HepG2 (cell line): ENCODE measurements around the gene HEXD. TPM values are rescaled to one million over a fixed set of nuclear protein-coding genes. Genes with fewer than 3 reads are reported as not detected.

Experiments
- ATAC-seq: fragments of 200-7000 bp; cut with Tn5 transposase; 3 replicates; pipeline ENCODE4 v1.9.1; 2020; ENCODE audit warnings: mild to moderate bottlenecking, moderate library complexity
- BruUV-seq: library from RNA; stranded (reverse); fragments of 400-500 nt; replicated peaks from 2 replicates; lab custom pipeline; 2021; lab: Mats Ljungman, UMichigan
- CTCF ChIA-PET: fragments of 300-600 bp; formaldehyde crosslinking; extraction: SDS; loops from one replicate; lab custom pipeline; 2021; ENCODE audit warnings: low total read pairs, inconsistent platforms, low intra/inter-chr PET ratio; lab: Yijun Ruan, JAX
- POLR2A ChIA-PET: fragments of 350-600 bp; sonication (Branson Sonifier 250); formaldehyde crosslinking; loops from one replicate; lab custom pipeline; 2020; ENCODE audit warnings: antibody characterized with exemption, inconsistent platforms; lab: Yijun Ruan, JAX
- DNase-seq: peaks from one replicate; pipeline ENCODE4 v3.0.0-alpha.2; 2015; ENCODE audit warnings: low spot score
- FAIRE-seq: peaks from 3 replicates; lab custom pipeline; 2011; peaks lifted over from hg19 to GRCh38; lab: Jason Lieb, UNC
- H2AFZ ChIP-seq: one replicate; pipeline ENCODE4 v1.6.1; 2011; ENCODE audit warnings: low read length, inconsistent platforms
- H3K27ac ChIP-seq: fragments of 300-600 bp; 3 replicates; pipeline ENCODE4 v1.8.0; 2011; ENCODE audit warnings: mixed run types, mild to moderate bottlenecking, mixed read lengths, low read length, inconsistent platforms; ENCODE audit not compliant: insufficient read depth; ENCODE audit errors: extremely low read length
- H3K27me3 ChIP-seq, 2 experiments: fragments of 200-600 bp in 1 of 2; 2 replicates in 1 of 2; 3 replicates in 1 of 2; pipeline versions ENCODE4 v1.6.0 to v1.8.0; 2011; ENCODE audit warnings: low read length in 2 of 2, mild to moderate bottlenecking in 2 of 2, moderate library complexity in 2 of 2, inconsistent platforms in 1 of 2; ENCODE audit not compliant: insufficient read depth in 2 of 2, control insufficient read depth in 1 of 2
- H3K36me3 ChIP-seq, 2 experiments: fragments of 200-600 bp in 1 of 2; replicated peaks in 1 of 2; 2 replicates in 1 of 2; 3 replicates in 1 of 2; pipeline versions ENCODE4 v1.5.1 to v1.8.0; 2011; ENCODE audit warnings: low read length in 2 of 2, inconsistent platforms in 1 of 2; ENCODE audit not compliant: insufficient read depth in 2 of 2, control insufficient read depth in 1 of 2
- H3K4me1 ChIP-seq: 2 replicates; pipeline ENCODE4 v1.5.1; 2012; ENCODE audit warnings: low read length, inconsistent platforms; ENCODE audit not compliant: insufficient read depth
- H3K4me2 ChIP-seq: 2 replicates; pipeline ENCODE4 v1.6.0; 2011; ENCODE audit warnings: low read depth, low read length, inconsistent platforms
- H3K4me3 ChIP-seq, 3 experiments: fragments of 200-600 bp in 1 of 3; sonication (generic), shearing (Covaris generic) in 1 of 3; replicated peaks in 1 of 3; 2 replicates each; pipeline ENCODE4 v1.5.1; 2011 to 2016; ENCODE audit warnings: low read length in 3 of 3, inconsistent platforms in 2 of 3, low read depth in 2 of 3, mild to moderate bottlenecking in 2 of 3, control low read depth in 1 of 3, mixed read lengths in 1 of 3; ENCODE audit not compliant: insufficient read depth in 1 of 3
- H3K79me2 ChIP-seq: one replicate; pipeline ENCODE4 v1.6.1; 2011; ENCODE audit warnings: low read length, inconsistent platforms; ENCODE audit not compliant: insufficient read depth
- H3K9ac ChIP-seq: 2 replicates; pipeline ENCODE4 v1.6.0; 2011; ENCODE audit warnings: mild to moderate bottlenecking, low read depth, low read length, inconsistent platforms; ENCODE audit not compliant: insufficient read depth
- H3K9me3 ChIP-seq: 2 replicates; pipeline ENCODE4 v1.5.1; 2012; ENCODE audit warnings: mild to moderate bottlenecking, low read length
- H4K20me1 ChIP-seq: 2 replicates; pipeline ENCODE4 v1.6.0; 2011; ENCODE audit warnings: inconsistent platforms, mild to moderate bottlenecking, low read length, moderate library complexity; ENCODE audit not compliant: insufficient read depth
- DR1 ChIP-seq: sonication (generic); formaldehyde crosslinking; IDR thresholded peaks from 2 replicates; pipeline ENCODE4 v1.8.0; 2021; ENCODE audit warnings: mild to moderate bottlenecking, missing genetic modification reagents, inconsistent platforms
- TBL1XR1 ChIP-seq: fragments of 150-350 bp; IDR thresholded peaks from 2 replicates; pipeline ENCODE4 v1.6.1; 2014; ENCODE audit warnings: borderline replicate concordance, low read length; ENCODE audit not compliant: partially characterized antibody
- ZNF264 ChIP-seq: sonication (generic); formaldehyde crosslinking; IDR thresholded peaks from 2 replicates; pipeline ENCODE4 v1.4.0; 2020; ENCODE audit warnings: missing genetic modification reagents
- ZNF770 ChIP-seq: sonication (generic); formaldehyde crosslinking; IDR thresholded peaks from 2 replicates; pipeline ENCODE4 v1.5.0; 2020; ENCODE audit warnings: mild to moderate bottlenecking, missing genetic modification reagents
- WGBS: methylation state at CpG from one replicate; pipeline ENCODE4 v1.1.6; 2017; ENCODE audit warnings: low lambda C conversion rate; 5-methylcytosine and 5-hydroxymethylcytosine counted together
- in situ Hi-C: cut with HindIII; loops from 2 replicates; pipeline ENCODE4 v1.10.0; 2017; ENCODE audit warnings: low pct_unique_long_range_greater_than_20kb; ENCODE audit not compliant: extremely low pct_ligation_motif_present
- intact Hi-C: fragments of 100-400 bp; cut with micrococcal nuclease; formaldehyde crosslinking; loops from one replicate; pipeline ENCODE4 v1.10.0; 2022; ENCODE audit not compliant: unreplicated experiment
- polyA plus RNA-seq, 8 experiments: library from polyadenylated mRNA; depleted of rRNA in 3 of 8; stranded (reverse) in 7 of 8; unstranded in 1 of 8; fragments of >200 nt; fragmentation: Illumina TruSeq in 4 of 8; extraction: Trizol in 4 of 8; gene quantifications; 2 replicates each; pipeline versions ENCODE4 v1.2.1 to v1.2.3, GENCODE V29; 2011 to 2016; ENCODE audit warnings: low read depth in 4 of 8, missing spikeins in 1 of 8, mixed read lengths in 1 of 8; ENCODE audit not compliant: insufficient read depth in 1 of 8
- total RNA-seq, 5 experiments: library from RNA; depleted of rRNA; stranded (reverse); fragments of >200 nt; fragmentation: Illumina TruSeq; extraction: Trizol; gene quantifications; 2 replicates each; pipeline ENCODE4 v1.2.3, GENCODE V29; 2016; ENCODE audit warnings: low read depth in 1 of 5
- TF ChIP-seq, protein P1 (sequence below): sonication (generic); formaldehyde crosslinking; IDR thresholded peaks from 2 replicates; pipeline ENCODE4 v1.4.0; 2020; ENCODE audit warnings: missing genetic modification reagents
- TF ChIP-seq, protein P2 (sequence below): sonication (generic); formaldehyde crosslinking; IDR thresholded peaks from 2 replicates; pipeline ENCODE4 v1.4.0; 2020; ENCODE audit warnings: mild to moderate bottlenecking, missing genetic modification reagents

Gene HEXD
- total and polyA plus RNA-seq, 2 of the 13 experiments (the other 11 are each of a cell fraction or from before 2014, with no cell fraction given), result 22.3 to 41.8 TPM

DNA sequence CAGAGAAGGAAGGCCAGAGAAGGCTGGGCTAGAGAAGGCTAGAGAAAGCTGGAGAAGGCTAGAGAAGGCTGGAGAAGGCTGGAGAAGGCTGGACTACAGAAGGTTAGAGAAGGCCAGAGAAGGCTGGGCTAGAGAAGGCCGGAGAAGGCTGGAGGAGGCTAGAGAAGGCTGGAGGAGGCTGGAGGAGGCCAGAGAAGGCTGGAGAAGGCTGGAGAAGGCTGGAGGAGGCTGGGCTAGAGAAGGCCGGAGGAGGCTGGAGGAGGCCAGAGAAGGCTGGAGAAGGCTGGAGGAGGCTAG lies 6.7 kb downstream of the HEXD start:
- in situ Hi-C loops, result no loop called here
- no peak overlapping the region for H3K27ac ChIP-seq
- H3K9me3 ChIP-seq, result peaks cover 9% of the 10 kb centered on the region
- 95% methylated on average over 2 of the region's 2 CpGs for WGBS
- peaks cover 2 to 19% of the 10 kb centered on the region in 2 experiments; a peak in 3 of 5 replicates for H3K36me3 ChIP-seq
- no peaks in the 10 kb centered on the region; the same call in 1 of the 2 replicates for H4K20me1 ChIP-seq
- no peaks in the 10 kb centered on the region for H3K27me3 ChIP-seq
- FAIRE-seq (no peak), ATAC-seq (no peak), DNase-seq (no peak)
- no peaks in the 10 kb centered on the region for H3K79me2 ChIP-seq
- no peak overlapping the region for H2AFZ ChIP-seq
- BruUV-seq, result no TSS peak
- TF ChIP-seq, protein P1, sequence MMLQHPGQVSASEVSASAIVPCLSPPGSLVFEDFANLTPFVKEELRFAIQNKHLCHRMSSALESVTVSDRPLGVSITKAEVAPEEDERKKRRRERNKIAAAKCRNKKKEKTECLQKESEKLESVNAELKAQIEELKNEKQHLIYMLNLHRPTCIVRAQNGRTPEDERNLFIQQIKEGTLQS (CRISPR knock-in tag), result no peak
- TF ChIP-seq ZNF770 (CRISPR knock-in tag), result 0 out of 2 replicates have a peak, but pooled peaks have one; percentile 68
- TF ChIP-seq ZNF264 (CRISPR knock-in tag), result no peak
- no peak for TF ChIP-seq TBL1XR1
- no peak overlapping the region for H3K9ac ChIP-seq
- intact Hi-C loops, result loop anchor here (2.0 kb wide), 1 partner anchor 72 kb away; no protein-coding TSS in a partner anchor
- ChIA-PET CTCF (interaction anchor here (2.3 kb wide), 1 partner anchor 73 kb away, joined by 17 read pairs; no protein-coding TSS in a partner anchor), POLR2A (interaction anchor here (0.8 kb wide), 1 partner anchor 26 kb away, joined by 4 read pairs; no protein-coding TSS in a partner anchor)
- peaks cover 6% of the 10 kb centered on the region for H3K4me1 ChIP-seq
- H3K4me3 ChIP-seq, result no peak overlapping the region
- no peak overlapping the region for H3K4me2 ChIP-seq

DNA sequence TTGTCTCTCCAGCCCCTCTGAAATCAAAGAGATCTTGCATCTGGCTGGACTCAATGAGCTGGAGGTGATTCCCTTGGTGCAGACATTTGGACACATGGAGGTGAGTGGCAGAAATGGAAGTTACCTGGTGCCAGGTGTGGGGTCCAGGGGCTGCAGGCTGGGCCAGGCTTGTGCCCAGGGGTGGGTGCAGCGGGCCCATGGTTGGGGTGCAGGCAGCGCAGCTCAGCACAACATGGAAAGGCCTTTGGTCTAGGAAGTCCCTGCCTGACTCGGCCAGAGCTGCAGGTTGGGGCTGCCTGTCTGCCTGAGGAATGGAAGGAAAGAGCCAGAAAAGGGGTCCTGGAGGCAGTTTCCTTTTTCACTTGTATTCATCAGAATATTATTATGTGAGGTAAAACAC lies 10.4 kb downstream of the HEXD start:
- Histone ChIP-seq H3K9ac (no peak overlapping the region), H3K4me2 (no peak overlapping the region), H3K36me3 (peaks cover under 1 to 3% of the 10 kb centered on the region in 2 experiments; a peak in 1 of 5 replicates), H3K27ac (no peak overlapping the region), H3K4me3 (no peak overlapping the region), H3K9me3 (no peaks in the 10 kb centered on the region), H3K27me3 (no peaks in the 10 kb centered on the region), H3K79me2 (no peaks in the 10 kb centered on the region), H3K4me1 (no peaks in the 10 kb centered on the region), H4K20me1 (no peaks in the 10 kb centered on the region; the same call in 1 of the 2 replicates), H2AFZ (no peak overlapping the region)
- in situ Hi-C loops (no loop called here), intact Hi-C loops (no loop called here)
- DNase-seq (no peak), FAIRE-seq (no peak), ATAC-seq (no peak)
- no TSS peak for BruUV-seq
- TF ChIP-seq, protein P2, sequence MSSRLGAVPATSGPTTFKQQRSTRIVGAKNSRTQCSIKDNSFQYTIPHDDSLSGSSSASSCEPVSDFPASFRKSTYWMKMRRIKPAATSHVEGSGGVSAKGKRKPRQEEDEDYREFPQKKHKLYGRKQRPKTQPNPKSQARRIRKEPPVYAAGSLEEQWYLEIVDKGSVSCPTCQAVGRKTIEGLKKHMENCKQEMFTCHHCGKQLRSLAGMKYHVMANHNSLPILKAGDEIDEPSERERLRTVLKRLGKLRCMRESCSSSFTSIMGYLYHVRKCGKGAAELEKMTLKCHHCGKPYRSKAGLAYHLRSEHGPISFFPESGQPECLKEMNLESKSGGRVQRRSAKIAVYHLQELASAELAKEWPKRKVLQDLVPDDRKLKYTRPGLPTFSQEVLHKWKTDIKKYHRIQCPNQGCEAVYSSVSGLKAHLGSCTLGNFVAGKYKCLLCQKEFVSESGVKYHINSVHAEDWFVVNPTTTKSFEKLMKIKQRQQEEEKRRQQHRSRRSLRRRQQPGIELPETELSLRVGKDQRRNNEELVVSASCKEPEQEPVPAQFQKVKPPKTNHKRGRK, result no peak
- TF ChIP-seq DR1 (CRISPR knock-in tag), result 0 out of 2 replicates have a peak, but pooled peaks have one; percentile 27
- ChIA-PET CTCF (no interaction called here), POLR2A (no interaction called here)
- WGBS, result 93% methylated on average over 3 of the region's 3 CpGs
